Mucosa of gallbladder (tissue), 1 donor: Measurements from ENCODE around the gene GPR152. TPM values are rescaled to one million over a fixed set of nuclear protein-coding genes. Genes with fewer than 3 reads are reported as not detected.

Experiments
- DNase-seq: peaks from one replicate; pipeline ENCODE4 v3.0.0-alpha.2; 2020; ENCODE audit warnings: low spot score
- total RNA-seq: library from RNA; stranded (reverse); gene quantifications from one replicate; pipeline ENCODE4 v1.2.1, GENCODE V29; 2021
- donor health status: DM: no; HTN: no; CAD: no.

The GPR152 gene
- total RNA-seq, 1 donor from 2014 or later: not detected

DNA sequence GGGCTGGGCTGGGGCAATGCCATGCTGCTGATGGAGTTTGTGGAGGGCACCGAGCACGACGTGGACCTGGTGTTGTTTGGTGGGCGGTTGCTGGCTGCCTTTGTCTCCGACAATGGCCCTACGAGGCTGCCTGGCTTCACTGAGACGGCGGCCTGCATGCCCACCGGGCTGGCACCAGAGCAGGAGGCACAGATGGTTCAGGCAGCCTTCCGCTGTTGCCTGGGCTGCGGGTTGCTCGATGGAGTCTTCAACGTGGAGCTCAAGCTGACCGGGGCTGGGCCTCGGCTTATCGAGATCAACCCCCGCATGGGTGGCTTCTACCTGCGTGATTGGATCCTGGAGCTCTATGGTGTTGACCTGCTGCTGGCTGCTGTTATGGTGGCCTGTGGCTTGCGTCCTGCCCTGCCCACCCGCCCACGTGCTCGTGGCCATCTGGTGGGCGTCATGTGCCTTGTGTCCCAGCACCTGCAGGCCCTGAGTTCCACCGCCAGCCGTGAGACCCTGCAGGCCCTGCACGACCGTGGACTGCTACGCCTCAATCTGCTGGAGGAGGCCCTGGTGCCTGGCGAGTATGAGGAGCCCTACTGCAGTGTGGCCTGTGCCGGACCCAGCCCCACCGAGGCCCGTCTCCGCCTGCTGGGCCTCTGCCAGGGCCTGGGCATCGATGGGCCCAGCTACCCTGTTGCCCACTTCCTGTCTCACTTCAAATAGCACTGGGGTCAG is 28.5 kb downstream of the GPR152 start:
- DNase-seq: no peak

- no peak for DNase-seq
These were observed 29.1 kb downstream of the GPR152 start for GRCh38 chr11:67423466-67423865.

DNA sequence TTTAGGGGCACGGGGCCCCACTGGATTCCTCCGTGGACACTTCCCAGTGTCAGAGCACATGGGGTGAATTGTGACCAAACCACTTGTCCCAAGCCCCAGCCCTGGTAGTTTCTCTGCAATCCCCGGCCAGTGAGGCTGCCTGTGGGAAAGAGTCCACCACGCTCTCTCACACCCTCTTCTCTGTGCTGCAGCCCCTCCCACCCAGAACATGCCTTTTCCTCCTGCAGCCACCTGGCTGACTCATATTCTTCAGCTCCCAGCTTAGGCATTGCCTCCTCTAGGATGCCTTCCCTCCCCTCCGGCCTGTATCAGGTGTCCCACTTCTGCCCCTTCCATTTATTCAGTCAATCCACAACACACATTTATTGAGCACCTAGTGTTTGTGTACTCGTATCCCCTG is 29.6 kb downstream of the GPR152 start:
- DNase-seq: no peak

GRCh38 chr11:67421430-67422031 is 31.0 kb downstream of the GPR152 start:
- DNase-seq: no peak

- DNase-seq: peak; percentile 97
These were observed 31.7 kb downstream of the GPR152 start for GRCh38 chr11:67420646-67421429.

GRCh38 chr11:67420147-67420645 is 32.3 kb downstream of the GPR152 start:
- no peak for DNase-seq

DNA sequence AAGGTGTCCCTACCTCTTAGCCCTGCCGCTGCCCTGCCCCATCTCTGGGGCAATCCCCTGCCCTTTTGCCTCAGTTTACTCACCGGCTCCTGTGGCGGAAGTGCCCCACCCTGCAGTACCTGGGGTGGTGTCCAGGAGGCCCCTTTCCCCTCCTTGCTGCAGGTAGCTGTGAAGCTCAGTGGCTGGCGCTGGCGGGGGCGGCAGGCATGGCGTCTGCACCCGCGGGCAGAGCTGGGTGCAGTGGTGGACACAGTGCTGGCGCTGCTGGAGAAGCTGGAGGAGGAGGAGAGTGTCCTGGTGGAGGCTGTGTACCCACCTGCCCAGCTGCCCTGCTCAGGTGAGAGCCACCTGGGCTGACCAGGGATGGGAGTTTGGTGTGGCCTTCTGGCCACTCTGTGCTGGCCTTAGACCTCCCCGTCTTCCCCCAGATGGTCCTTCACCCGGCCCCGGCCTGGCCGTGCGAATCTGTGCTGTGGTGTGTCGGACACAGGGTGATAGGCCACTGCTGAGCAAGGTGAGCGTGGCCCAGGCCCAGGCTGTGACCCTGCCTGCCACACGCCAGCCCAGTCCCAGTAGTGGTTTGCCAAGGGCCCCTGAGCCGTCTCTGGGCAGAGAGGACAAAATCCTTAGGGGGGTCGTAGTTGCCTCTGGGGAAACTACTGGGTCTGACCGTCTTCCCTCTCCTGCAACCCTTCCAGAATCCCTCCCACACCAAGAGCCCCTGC is 33.0 kb downstream of the GPR152 start:
- no peak for DNase-seq

DNA sequence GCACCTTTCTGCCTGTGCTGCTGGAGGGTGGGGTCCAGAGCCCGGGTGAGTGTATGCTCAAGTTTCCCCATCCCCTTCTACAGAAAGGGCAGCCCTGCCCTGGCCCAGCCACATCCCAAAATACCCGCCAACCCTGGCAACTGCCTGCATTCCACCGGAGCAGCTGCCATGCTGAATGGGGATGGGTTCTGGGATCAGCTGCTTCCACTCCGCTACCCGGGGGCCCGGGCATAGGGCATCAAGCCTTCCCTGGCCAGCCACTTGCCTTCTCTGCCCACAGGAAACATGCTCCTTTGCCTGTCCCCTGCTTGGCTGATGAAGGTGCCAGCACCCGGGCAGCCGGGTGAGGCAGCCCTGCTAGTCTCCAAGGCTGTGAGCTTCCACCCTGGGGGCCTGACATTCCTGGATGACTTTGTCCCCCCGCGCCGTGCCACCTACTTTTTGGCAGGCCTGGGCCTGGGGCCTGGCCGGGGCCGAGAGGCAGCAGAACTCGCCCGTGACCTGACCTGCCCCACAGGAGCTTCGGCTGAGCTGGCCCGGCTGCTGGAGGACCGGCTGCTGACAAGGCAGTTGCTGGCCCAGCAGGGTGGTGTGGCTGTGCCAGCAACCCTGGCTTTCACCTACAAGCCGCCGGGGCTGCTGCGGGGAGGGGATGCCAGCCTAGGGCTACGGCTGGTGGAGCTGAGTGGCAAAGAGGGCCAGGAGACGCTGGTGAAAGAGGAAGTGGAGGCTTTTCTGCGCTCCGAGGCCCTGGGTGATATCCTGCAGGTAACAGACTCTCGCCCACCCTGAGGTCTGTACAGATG is 33.9 kb downstream of the GPR152 start:
- DNase-seq: no peak

- DNase-seq: no peak
These were observed 35.1 kb downstream of the GPR152 start for GRCh38 chr11:67417425-67417824.

DNA sequence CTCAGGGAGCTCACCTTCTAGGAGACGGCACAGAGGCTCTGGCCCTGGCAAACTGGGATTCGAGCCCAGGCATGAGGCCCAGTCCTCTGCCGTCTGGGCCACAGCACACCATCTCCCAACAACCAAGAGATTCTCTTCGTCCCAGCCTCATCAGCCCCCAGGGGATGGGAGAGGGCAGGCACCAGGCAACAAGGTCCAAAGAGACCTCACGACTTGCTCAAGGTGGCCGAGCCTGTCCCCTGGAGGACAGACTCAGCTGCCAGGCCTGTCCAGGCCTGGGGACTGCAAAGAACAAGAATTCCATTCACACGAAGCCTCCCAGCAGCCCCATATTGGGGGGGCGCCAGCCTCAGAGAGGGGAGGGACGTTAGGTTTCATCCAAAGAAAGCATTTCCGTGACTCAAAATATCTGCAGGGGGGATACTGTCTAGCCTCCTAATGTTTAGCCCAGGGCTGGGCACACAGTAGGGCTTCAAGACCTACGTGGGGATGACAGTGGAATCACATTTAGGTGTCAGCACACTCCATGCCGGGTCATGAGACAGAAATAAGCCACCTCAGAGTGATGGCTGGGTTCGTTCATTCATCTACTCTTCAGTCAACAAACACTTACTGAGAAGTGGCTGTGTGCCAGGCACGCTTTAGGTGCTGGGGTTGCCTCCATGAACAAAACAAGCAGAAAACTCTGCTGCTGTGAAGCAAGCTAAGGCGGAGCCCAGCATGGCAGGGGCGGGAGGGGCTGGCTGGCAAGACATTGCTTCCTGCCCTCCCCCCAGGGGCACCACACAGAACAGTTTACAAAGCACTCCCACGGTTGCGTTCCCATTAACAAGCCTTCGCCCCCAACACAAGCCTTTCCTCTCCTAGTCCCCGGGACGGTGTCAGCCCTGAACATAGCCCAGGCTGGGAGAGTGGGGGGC is 35.9 kb downstream of the GPR152 start:
- peak; percentile 42 for DNase-seq

GRCh38 chr11:67415501-67416304 is 36.8 kb downstream of the GPR152 start, which contains the start of gene CARNS1:
CARNS1 (plus strand) TSS chr11:67415678; CDS start chr11:67416200, 522 bp downstream.
- DNase-seq: no peak

GRCh38 chr11:67413266-67413849 is 39.2 kb downstream of the GPR152 start:
- no peak for DNase-seq

DNA sequence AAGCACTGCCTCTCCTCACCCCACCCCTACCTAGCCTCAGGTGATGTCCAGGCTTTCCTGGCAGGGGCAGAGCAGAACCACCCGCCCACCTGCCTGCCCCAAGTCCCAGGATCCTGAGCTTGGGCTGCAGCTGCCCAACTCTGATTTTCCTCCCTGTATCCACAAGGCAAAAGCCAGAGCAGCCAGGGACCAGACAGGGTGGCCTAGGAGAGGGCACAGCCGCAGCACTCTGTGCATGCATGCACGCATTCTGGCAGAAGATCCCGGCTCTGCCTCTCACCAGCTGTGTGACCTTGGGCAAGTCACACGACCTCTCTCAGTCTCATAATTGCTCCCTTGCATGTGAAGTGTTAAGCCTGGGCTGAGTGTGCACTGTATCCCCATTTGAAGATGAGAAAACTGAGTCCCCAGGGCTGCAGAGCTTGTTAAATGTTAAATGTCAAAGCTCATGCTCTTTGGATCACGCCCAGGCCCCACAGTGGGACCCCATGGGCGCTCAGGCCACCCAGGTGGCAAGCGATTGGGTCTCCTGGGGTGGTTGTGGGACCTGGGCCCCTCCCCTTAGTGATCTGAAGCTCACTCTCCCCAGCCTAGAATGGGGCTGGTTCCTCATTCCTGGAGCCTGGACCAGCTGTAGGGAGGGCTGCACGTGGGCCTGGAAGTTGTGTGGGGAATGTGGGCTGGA is 39.9 kb downstream of the GPR152 start:
- DNase-seq: no peak

- DNase-seq: no peak
These were observed 40.8 kb downstream of the GPR152 start for GRCh38 chr11:67411785-67412152.

DNA sequence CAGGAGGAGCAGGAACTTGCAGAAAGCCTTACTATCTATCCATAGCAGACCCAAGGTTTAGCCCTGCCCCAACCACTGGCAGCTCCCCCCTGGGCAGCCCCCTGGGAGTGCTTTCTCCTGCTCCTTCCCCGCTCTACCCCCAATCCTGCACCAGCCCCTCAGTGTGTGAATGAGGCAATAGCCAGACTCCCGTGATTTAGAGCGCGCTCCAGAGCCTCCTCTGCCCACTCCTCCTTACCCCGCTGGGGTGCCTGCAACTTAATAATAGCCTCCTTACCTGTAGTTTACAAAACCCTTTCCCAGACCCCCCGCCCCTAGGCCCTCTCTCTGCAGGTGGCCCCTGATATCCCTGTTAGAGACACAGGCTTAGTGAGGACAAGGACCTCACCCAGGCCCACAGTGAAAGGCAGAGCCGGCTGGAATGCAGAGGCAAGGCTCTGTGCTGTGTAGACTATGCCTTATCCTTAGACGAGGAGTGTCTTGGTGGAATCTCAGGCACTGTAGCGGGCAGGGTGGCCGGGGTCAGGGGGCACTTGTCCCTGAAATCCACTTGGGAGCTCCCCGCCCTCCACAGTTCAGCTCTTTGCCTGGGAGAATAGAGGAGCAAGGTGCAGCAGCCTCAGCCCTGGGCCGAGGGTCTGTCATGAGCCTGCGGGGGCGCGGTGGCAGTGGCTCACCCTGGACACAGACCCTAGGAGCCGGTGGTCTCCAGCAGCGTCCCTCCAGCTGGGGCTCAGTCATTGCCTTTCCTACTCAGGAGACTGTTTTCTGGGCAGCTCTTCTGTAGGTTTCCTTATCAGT is 41.3 kb downstream of the GPR152 start:
- no peak for DNase-seq

DNA sequence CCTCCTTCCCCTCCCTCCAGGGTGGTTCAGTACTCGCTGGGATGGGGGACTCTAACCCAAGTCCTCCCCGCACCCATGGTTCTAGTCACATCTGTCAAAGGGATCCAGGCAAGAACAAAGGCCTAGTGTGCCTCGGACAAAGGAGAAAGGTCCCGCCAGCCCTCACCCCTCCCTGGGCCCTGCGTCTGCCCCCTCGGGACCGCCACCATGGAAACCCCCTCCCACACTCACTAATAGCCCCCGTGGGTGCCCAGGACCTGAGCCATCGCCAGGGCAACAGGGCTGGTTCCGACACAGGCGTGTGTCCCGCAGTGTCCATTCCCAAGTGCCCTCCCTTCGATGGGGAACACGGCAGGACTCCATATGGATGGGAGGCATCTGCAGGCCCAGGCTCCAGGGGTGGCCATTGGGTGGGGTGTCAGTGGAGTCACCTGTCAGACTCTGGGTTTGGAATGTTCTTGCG is 42.1 kb downstream of the GPR152 start:
- DNase-seq: no peak

DNA sequence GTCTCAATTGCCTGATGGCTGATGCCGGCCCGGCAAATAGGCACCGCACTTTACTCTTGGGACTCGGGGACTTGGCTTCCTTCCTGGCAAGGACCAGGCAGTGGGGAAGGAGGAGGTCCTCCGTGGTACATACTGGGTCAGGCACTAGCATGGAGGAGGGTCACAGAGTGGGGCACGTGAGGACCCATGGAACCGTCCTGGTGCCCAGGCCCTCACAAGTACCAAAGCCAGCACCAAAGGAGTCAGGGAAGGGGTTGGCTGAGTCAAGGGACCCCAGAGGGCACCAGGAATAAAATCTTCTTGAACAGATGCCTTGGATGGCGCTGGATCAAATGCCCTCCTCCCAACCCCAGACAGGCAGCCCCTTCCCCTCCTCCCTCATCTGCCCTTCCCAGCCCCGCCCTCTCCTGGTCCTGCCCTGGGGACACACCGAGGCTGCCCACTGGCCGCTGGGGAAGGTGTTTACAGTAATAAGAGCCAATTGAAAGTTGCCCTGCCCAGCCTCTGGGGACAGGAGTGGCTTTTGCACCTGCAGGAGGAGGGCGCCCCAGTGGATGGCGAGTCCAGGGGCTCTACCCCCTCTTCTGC is 42.7 kb downstream of the GPR152 start:
- no peak for DNase-seq
